ENCODE data around the gene EEA1. TPM values are rescaled to one million over a fixed set of nuclear protein-coding genes. Genes with fewer than 3 reads are reported as not detected.

The EEA1 gene
- total RNA-seq, 4 donors from 2014 or later: 13.2 to 78.4 (median 25.3) TPM

DNA sequence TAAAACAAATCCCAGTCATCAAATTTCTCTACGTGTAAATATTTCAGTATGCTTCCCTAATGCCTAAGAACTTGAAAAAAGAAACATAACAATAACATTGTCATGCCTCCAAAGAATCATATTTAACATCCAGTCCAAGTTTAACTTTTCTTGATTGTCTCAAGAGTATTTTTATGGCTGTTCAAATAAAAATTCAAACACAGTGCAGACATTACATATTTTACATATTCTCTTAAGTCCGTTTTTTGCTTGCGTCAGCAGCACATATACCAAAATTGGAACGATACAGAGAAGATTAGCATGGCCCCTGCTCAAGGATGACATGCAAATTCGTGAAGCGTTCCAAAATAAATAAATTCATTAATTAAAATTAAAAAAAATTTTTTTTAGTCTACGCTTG, 23.3 kb upstream of the EEA1 start:
- H3K27me3 ChIP-seq: no peaks in the 10 kb centered on the region
- peaks cover 0 to 5% (median 2%) of the 10 kb centered on the region in 4 donors for H3K9me3 ChIP-seq
- H3K4me3 ChIP-seq: no peak overlapping the region
- no peaks in the 10 kb centered on the region for H3K36me3 ChIP-seq
- H3K27ac ChIP-seq: no peak overlapping the region
- H3K4me1 ChIP-seq: no peaks in the 10 kb centered on the region
- TF ChIP-seq POLR2A (IDR thresholded peaks at IDR 0.05) (no peak), CTCF (IDR thresholded peaks at IDR 0.05) (no peak)
- DNase-seq: no peak

DNA sequence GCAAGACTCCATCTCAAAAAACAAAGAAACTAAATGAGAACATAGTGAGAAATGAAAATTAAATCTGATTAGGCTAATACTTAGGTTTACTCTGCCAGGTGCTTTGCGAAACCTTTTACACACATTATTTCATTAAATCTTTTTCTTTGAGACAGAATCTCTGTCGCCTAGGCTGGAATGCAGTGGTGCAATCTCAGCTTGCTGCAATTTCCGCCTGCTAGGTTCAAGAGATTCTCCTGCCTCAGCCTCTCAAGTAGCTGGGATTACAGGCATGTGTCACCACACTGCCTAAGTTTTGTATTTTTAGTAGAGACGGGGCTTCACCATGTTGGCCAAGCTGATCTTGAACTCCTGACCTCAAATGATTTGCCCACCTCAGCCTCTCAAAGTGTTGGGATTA, 21.9 kb upstream of the EEA1 start:
- peaks cover 0 to 5% (median 2%) of the 10 kb centered on the region in 4 donors for H3K9me3 ChIP-seq
- no peaks in the 10 kb centered on the region for H3K4me1 ChIP-seq
- no peak for DNase-seq
- TF ChIP-seq CTCF (IDR thresholded peaks at IDR 0.05): no peak
- TF ChIP-seq POLR2A (IDR thresholded peaks at IDR 0.05): no peak
- no peaks in the 10 kb centered on the region for H3K36me3 ChIP-seq
- H3K27me3 ChIP-seq: no peaks in the 10 kb centered on the region
- H3K4me3 ChIP-seq: no peak overlapping the region
- H3K27ac ChIP-seq: no peak overlapping the region

DNA sequence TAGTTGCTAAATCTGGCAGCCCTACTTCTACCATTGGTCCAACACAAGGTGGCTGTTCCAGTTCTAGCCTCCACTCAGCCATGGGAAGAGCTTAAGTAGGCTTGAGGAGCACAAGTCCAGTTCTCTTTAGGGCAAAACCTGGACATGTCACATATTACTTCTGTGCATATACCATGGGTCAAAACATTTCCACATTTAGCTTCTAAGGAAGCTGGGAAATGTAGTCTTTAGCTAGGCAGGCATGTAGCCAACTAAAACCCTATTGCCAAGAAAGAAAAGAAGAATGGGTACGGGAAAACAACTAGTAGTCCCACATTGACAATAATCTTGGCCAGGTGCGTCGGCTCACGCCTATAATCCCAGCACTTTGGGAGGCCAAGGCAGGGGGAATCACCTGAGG, 20.9 kb upstream of the EEA1 start:
- Histone ChIP-seq H3K4me3 (no peak overlapping the region), H3K27me3 (no peaks in the 10 kb centered on the region), H3K9me3 (peaks cover 0 to 5% (median 2%) of the 10 kb centered on the region in 4 donors), H3K27ac (no peak overlapping the region), H3K4me1 (peaks cover 0 to 4% (median 0%) of the 10 kb centered on the region in 4 donors), H3K36me3 (no peaks in the 10 kb centered on the region)
- TF ChIP-seq POLR2A (IDR thresholded peaks at IDR 0.05) (no peak), CTCF (IDR thresholded peaks at IDR 0.05) (no peak)
- DNase-seq: no peak

GRCh38 chr12:92949466-92949865, 20.4 kb upstream of the EEA1 start:
- TF ChIP-seq POLR2A (IDR thresholded peaks at IDR 0.05) (no peak), CTCF (IDR thresholded peaks at IDR 0.05) (no peak)
- H3K27me3 ChIP-seq: no peaks in the 10 kb centered on the region
- no peak overlapping the region for H3K4me3 ChIP-seq
- peaks cover 0 to 5% (median 2%) of the 10 kb centered on the region in 4 donors for H3K9me3 ChIP-seq
- no peaks in the 10 kb centered on the region for H3K36me3 ChIP-seq
- H3K4me1 ChIP-seq: peaks cover 0 to 4% (median 0%) of the 10 kb centered on the region in 4 donors
- H3K27ac ChIP-seq: no peak overlapping the region
- no peak for DNase-seq

DNA sequence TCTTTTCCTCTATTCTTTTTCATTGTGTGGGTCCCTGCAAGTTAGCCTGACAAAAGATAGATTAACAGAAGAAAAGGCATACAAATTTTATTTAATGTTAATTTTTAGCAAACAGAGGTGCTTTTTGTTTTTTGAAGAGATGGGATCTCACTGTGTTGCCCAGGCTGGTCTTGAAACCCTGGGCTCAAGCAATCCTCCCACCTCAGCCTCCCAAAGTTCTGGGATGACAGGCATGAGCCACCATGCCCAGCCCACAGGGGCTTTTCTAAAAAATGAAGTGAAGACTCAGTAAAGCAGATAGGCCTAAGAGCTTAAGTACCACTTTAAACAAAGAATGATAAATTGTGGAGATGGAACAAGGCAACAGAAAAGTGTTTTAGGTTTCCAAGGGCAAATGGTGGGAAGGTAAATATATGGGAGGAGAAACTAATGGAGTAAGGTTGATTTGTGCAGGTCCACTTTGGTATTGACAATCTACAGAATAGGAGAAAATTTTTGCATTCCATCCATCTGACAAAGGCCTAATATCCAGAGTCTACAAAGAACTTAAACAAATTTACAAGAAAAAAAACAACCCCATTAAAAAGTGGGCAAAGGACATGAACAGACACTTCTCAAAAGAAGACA, 18.6 kb upstream of the EEA1 start:
- H3K9me3 ChIP-seq: no peaks in the 10 kb centered on the region
- no peaks in the 10 kb centered on the region for H3K36me3 ChIP-seq
- H3K4me3 ChIP-seq: no peak overlapping the region
- H3K27ac ChIP-seq: no peak overlapping the region
- no peaks in the 10 kb centered on the region for H3K27me3 ChIP-seq
- DNase-seq: no peak
- TF ChIP-seq POLR2A (IDR thresholded peaks at IDR 0.05) (no peak), CTCF (IDR thresholded peaks at IDR 0.05) (no peak)
- H3K4me1 ChIP-seq: peaks cover 0 to 4% (median 0%) of the 10 kb centered on the region in 4 donors

Measured in Peyer's patch (tissue), 4 donors.